NCI-H2227 treated with DMSO at 0.1 percent for 48 hours (cell line): ENCODE results near the gene DIS3L2.

Experiments used
- DNase-seq: peaks from one replicate; lab custom pipeline; 2025; lab: John Stamatoyannopoulos, UW

Gene DIS3L2

GRCh38 chr2:232229911-232230310, 268.4 kb downstream of the DIS3L2 start:
- DNase-seq = no peak

GRCh38 chr2:232230560-232230959, 269.0 kb downstream of the DIS3L2 start:
- DNase-seq = no peak

- no peak for DNase-seq
These were observed 270.0 kb downstream of the DIS3L2 start for GRCh38 chr2:232231554-232231953.

- no peak for DNase-seq
These were observed 271.4 kb downstream of the DIS3L2 start for GRCh38 chr2:232232915-232233314.

- no peak for DNase-seq
These were observed 273.6 kb downstream of the DIS3L2 start for GRCh38 chr2:232234922-232235615.

GRCh38 chr2:232235716-232236115, 274.2 kb downstream of the DIS3L2 start:
- DNase-seq = no peak

- DNase-seq = no peak
These were observed 274.7 kb downstream of the DIS3L2 start for GRCh38 chr2:232236200-232236599.

DNA sequence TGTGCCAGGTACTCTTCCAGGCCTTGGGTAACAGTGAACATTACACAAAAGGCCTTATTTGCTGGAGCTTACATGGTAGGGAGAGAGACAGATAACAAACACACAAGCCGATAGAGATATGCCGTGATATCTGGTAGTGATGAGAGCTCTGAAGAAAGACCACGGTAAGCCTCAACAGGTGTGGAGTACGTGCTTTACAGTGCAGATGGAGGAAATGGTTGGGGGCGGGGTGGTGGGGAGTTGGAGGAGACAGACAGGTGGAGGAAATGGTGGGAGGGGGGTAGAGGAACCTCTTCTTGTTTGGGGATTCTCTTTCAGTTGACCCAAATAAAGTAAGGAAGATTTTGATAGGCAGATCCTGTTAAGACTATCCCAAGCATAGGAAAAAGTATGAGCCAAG, 276.0 kb downstream of the DIS3L2 start:
- no peak for DNase-seq

DNA sequence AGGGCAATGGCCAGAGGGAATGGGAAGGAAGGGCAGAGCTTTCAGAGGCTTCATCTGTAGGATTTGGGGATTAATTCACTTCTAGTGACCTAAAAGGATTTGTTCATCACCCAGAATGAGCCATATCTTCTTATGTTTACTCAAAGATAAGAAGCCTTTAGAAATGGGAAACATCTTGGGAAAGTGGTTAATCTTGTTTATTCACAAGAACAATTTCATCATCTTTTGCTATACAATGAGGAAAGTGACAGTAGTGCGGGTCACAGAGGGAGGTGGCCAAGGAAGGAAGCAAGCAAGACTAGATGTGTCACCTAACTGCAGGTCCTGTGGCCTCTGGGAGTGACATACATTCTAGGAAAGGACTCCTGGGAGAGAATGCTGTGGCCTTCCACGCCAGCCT, 276.6 kb downstream of the DIS3L2 start:
- DNase-seq = no peak

DNA sequence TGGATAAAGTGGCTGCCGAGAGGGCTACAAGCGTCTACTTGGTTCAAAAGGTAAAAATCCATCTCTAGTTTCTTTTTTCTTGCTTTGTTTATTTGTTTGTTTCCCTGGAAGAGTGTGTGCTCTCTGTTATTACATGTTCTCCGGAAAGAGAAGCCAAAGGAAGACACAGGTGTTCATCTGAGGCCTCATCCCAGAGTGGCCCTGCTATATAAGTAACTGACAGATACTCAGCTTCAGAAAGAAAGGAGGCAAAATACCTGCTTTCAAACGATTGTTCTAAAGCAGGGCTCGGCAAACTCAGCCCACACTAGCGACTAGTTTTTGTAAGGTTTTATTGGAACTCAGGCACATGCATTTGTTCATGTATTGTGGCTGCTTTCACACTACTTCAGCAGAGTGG, 277.1 kb downstream of the DIS3L2 start:
- no peak for DNase-seq

GRCh38 chr2:232239951-232240681, 278.6 kb downstream of the DIS3L2 start:
- DNase-seq = no peak

- no peak for DNase-seq
These were observed 279.4 kb downstream of the DIS3L2 start for GRCh38 chr2:232240906-232241305.

GRCh38 chr2:232242316-232242715, 280.8 kb downstream of the DIS3L2 start:
- no peak for DNase-seq

- DNase-seq = no peak
These were observed 283.6 kb downstream of the DIS3L2 start for GRCh38 chr2:232245111-232245510.

DNA sequence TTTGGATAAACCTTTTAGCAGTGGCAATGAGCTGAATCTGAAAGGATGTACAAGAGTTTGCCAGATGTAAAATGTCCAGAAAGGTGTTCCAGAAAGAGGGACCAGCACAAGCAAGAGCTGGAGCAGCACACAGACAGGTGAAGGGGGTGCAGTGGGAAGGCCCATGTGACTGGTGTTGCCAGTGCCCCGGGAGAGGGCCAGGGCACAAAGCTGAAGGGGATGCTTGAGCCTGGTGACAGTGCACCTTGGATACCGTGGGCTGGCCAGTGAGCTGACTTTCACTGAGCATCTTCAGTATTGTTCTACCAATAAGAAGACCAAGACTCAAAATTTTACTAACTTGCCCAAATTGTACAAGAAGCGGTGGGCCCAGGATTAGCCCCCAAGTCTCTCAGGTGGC, 284.7 kb downstream of the DIS3L2 start:
- no peak for DNase-seq

GRCh38 chr2:232249096-232249495, 287.6 kb downstream of the DIS3L2 start:
- DNase-seq = no peak

- DNase-seq = no peak
These were observed 289.0 kb downstream of the DIS3L2 start for GRCh38 chr2:232250246-232251175.

DNA sequence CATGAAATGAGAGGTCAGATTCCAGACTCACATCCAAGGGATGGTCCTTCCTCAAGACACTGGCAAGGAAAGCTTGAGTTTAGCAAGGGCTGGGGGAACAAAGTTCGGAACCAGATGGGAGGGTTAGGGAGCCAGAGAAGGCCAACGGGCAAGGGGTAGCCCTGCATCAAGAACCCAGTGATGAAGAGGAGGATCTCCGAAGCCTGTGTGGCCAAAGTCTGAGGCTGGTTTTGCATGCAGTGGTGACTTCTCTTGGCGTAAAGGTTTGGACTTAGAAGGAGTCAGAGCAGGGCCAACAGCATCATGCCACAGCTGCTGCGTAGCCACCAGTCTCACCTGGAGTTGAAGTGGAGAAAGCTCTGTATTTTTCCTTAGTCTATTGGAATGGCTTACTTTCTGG, 293.5 kb downstream of the DIS3L2 start:
- no peak for DNase-seq

GRCh38 chr2:232260075-232260474, 298.6 kb downstream of the DIS3L2 start:
- DNase-seq = no peak

- DNase-seq = no peak
These were observed 300.3 kb downstream of the DIS3L2 start for GRCh38 chr2:232261776-232262175.

DNA sequence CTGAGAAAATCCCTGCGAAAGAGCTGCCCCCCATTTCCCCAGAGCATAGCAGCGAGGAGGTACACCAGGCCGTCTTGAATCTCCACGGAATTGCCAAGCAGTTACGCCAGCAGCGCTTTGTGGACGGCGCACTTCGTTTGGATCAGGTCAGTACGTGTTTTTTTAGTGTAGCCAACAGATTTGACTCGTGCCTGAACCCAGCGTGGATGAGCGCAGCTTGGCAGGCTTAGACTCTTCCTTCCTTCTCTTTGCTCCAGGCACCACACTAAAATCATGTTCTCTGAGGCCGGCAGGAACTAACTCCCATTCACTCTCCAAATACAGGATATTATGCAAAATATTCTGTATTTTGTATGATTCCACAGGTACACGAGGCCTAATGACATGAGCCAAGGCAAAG, 301.8 kb downstream of the DIS3L2 start:
- no peak for DNase-seq

GRCh38 chr2:232264081-232264480, 302.6 kb downstream of the DIS3L2 start:
- no peak for DNase-seq

GRCh38 chr2:232265329-232265728, 303.8 kb downstream of the DIS3L2 start:
- no peak for DNase-seq
